Measurements from ENCODE around the gene TTC34.

- no peak for TF ChIP-seq CTCF (IDR thresholded peaks at IDR 0.05; ENCODE audit: low read depth, low read length)
- no peak for TF ChIP-seq EZH2phosphoT487 (IDR thresholded peaks at IDR 0.05; ENCODE audit: low read depth)
These were observed 211.0 kb downstream of the TTC34 start for GRCh38 chr1:2590233-2591141.
